Lower leg skin (tissue), 3 donors: ENCODE measurements around the gene FIZ1.

Experiments used
- CTCF ChIP-seq, 3 donors: fragments of 450-650 bp; IDR thresholded peaks; one replicate each; pipeline ENCODE4 v1.5.1; 2016; ENCODE audit warnings: antibody characterized with exemption in 3 of 3, mild to moderate bottlenecking in 3 of 3, moderate library complexity in 2 of 3
- POLR2A ChIP-seq, 2 donors: fragments of 450-650 bp; IDR thresholded peaks; one replicate each; pipeline ENCODE4 v1.6.1; 2016 to 2017; ENCODE audit warnings: antibody characterized with exemption in 2 of 2, mild to moderate bottlenecking in 1 of 2, moderate library complexity in 1 of 2

DNA sequence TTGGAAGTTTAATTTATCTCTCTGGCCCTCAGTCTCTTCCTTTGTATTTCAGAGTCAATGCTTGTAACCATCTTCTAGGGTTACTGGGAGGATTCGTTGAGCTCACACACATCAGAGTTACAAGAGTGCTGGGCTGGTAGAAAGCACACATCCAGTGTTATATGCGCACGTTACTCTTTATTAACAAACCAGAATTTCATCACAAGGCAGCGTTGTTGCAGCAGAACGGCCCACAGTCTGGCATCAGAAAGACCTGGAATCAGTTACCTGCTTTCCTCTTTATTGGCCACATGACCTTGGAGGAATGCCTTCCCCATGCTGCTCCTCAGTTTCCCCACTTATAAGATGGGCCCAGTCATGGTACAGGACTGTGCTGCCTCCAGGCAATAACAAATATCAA, 10.0 kb upstream of the FIZ1 start:
- TF ChIP-seq CTCF (IDR thresholded peaks at IDR 0.05): no peak
- no peak for TF ChIP-seq POLR2A (IDR thresholded peaks at IDR 0.05)
